ENCODE results near the gene RMND5B. TPM values are rescaled to one million over a fixed set of nuclear protein-coding genes. Genes with fewer than 3 reads are reported as not detected.

RMND5B gene
- polyA plus RNA-seq, 1 donor from 2014 or later: 37.3 TPM

- Histone ChIP-seq H3K9me2 (ENCODE audit: insufficient read depth, low read length) (no peaks in the 10 kb centered on the region), H3K9me3 (ENCODE audit: low read length) (no peaks in the 10 kb centered on the region), H3K4me3 (ENCODE audit: low read length) (peak overlapping the region; percentile 79), H3K27ac (ENCODE audit: low read length) (no peak overlapping the region), H3K4me2 (ENCODE audit: low read length) (no peak overlapping the region), H3K9ac (ENCODE audit: low read length) (peak overlapping the region; percentile 66), H3K36me3 (ENCODE audit: insufficient read depth, low read length) (no peaks in the 10 kb centered on the region), H2AFZ (ENCODE audit: low read depth, low read length) (no peak overlapping the region), H4K20me1 (ENCODE audit: insufficient read depth) (no peaks in the 10 kb centered on the region), H3K79me2 (replicated peaks; ENCODE audit: insufficient read depth, low read length) (no peaks in the 10 kb centered on the region), H3K27me3 (ENCODE audit: insufficient read depth, low read depth, low read length) (no peaks in the 10 kb centered on the region), H3F3A (ENCODE audit: insufficient read depth, low read length, poor library complexity, severe bottlenecking) (no peaks in the 10 kb centered on the region)
- no peak for TF ChIP-seq EP300 (conservative IDR thresholded peaks at IDR 0.05; ENCODE audit: poor library complexity, severe bottlenecking)
- no peak for TF ChIP-seq REST (IDR thresholded peaks at IDR 0.05; ENCODE audit: borderline replicate concordance)
- TF ChIP-seq RAD21 (conservative IDR thresholded peaks at IDR 0.05): no peak
- TF ChIP-seq SMC3 (conservative IDR thresholded peaks at IDR 0.05; ENCODE audit: poor library complexity): no peak
- no peak for TF ChIP-seq POLR2AphosphoS5 (IDR thresholded peaks at IDR 0.05)
- TF ChIP-seq TAF1 (IDR thresholded peaks at IDR 0.05; ENCODE audit: low read depth): no peak
- TF ChIP-seq MXI1 (conservative IDR thresholded peaks at IDR 0.05; ENCODE audit: poor library complexity, severe bottlenecking): no peak
- no peak for TF ChIP-seq EZH2 (IDR thresholded peaks at IDR 0.05; ENCODE audit: borderline replicate concordance, insufficient read depth, low read length, poor library complexity, severe bottlenecking)
- TF ChIP-seq, protein P1, sequence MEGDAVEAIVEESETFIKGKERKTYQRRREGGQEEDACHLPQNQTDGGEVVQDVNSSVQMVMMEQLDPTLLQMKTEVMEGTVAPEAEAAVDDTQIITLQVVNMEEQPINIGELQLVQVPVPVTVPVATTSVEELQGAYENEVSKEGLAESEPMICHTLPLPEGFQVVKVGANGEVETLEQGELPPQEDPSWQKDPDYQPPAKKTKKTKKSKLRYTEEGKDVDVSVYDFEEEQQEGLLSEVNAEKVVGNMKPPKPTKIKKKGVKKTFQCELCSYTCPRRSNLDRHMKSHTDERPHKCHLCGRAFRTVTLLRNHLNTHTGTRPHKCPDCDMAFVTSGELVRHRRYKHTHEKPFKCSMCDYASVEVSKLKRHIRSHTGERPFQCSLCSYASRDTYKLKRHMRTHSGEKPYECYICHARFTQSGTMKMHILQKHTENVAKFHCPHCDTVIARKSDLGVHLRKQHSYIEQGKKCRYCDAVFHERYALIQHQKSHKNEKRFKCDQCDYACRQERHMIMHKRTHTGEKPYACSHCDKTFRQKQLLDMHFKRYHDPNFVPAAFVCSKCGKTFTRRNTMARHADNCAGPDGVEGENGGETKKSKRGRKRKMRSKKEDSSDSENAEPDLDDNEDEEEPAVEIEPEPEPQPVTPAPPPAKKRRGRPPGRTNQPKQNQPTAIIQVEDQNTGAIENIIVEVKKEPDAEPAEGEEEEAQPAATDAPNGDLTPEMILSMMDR (IDR thresholded peaks at IDR 0.05; ENCODE audit: poor library complexity, severe bottlenecking): no peak
These were observed 18.3 kb upstream of the RMND5B start for GRCh38 chr5:178112545-178112944.

GRCh38 chr5:178113141-178113787 is 17.6 kb upstream of the RMND5B start, which contains the start of gene N4BP3:
N4BP3 (plus strand) TSS chr5:178113532; CDS start chr5:178119584, 6,052 bp downstream.
- no peak within 1 kb of the TSS for H3K4me2 ChIP-seq (ENCODE audit: low read length)
- H3K36me3 ChIP-seq (ENCODE audit: insufficient read depth, low read length): no peaks in the 10 kb centered on the region
- peak within 1 kb of the TSS; percentile 40 for H2AFZ ChIP-seq (ENCODE audit: low read depth, low read length)
- no peaks in the 10 kb centered on the region for H3F3A ChIP-seq (ENCODE audit: insufficient read depth, low read length, poor library complexity, severe bottlenecking)
- TF ChIP-seq EP300 (conservative IDR thresholded peaks at IDR 0.05; ENCODE audit: poor library complexity, severe bottlenecking): peak; percentile 44
- peak; percentile 8 for TF ChIP-seq REST (IDR thresholded peaks at IDR 0.05; ENCODE audit: borderline replicate concordance)
- no peak for TF ChIP-seq POLR2AphosphoS5 (IDR thresholded peaks at IDR 0.05)
- TF ChIP-seq, protein P1 (IDR thresholded peaks at IDR 0.05; ENCODE audit: poor library complexity, severe bottlenecking): peak; percentile 57
- TF ChIP-seq SMC3 (conservative IDR thresholded peaks at IDR 0.05; ENCODE audit: poor library complexity): peak; percentile 49
- TF ChIP-seq EZH2 (IDR thresholded peaks at IDR 0.05; ENCODE audit: borderline replicate concordance, insufficient read depth, low read length, poor library complexity, severe bottlenecking): no peak
- TF ChIP-seq TAF1 (IDR thresholded peaks at IDR 0.05; ENCODE audit: low read depth): peak; percentile 51
- peak; percentile 59 for TF ChIP-seq MXI1 (conservative IDR thresholded peaks at IDR 0.05; ENCODE audit: poor library complexity, severe bottlenecking)
- TF ChIP-seq RAD21 (conservative IDR thresholded peaks at IDR 0.05): peak; percentile 23
- no peaks in the 10 kb centered on the region for H4K20me1 ChIP-seq (ENCODE audit: insufficient read depth)
- H3K4me3 ChIP-seq (ENCODE audit: low read length): peak within 1 kb of the TSS; percentile 79
- no peak within 1 kb of the TSS for H3K27ac ChIP-seq (ENCODE audit: low read length)
- no peaks in the 10 kb centered on the region for H3K27me3 ChIP-seq (ENCODE audit: insufficient read depth, low read depth, low read length)
- H3K9ac ChIP-seq (ENCODE audit: low read length): peak within 1 kb of the TSS; percentile 66
- H3K79me2 ChIP-seq (replicated peaks; ENCODE audit: insufficient read depth, low read length): no peaks in the 10 kb centered on the region
- H3K9me2 ChIP-seq (ENCODE audit: insufficient read depth, low read length): no peaks in the 10 kb centered on the region
- no peaks in the 10 kb centered on the region for H3K9me3 ChIP-seq (ENCODE audit: low read length)

Measured in neural cell (in vitro differentiated cells).